Upper lobe of left lung (tissue), 6 donors: ENCODE results near the gene ATAD2B. TPM values are rescaled to one million over a fixed set of nuclear protein-coding genes. Genes with fewer than 3 reads are reported as not detected.

ENCODE experiments used
- ATAC-seq, 2 donors: fragments of 200-7000 bp; cut with Tn5 transposase; one replicate each; pipeline ENCODE4 v1.9.1; 2022; ENCODE audit warnings: mild to moderate bottlenecking in 2 of 2, moderate library complexity in 2 of 2; ENCODE audit not compliant: low FRiP score in 2 of 2
- DNase-seq, 2 donors: peaks; one replicate each; pipeline ENCODE4 v3.0.0-alpha.2; 2019 to 2020
- H3K27ac ChIP-seq, 4 donors: fragments of 200-600 bp; sonication (generic); one replicate each; pipeline ENCODE4 v1.5.1; 2016 to 2019
- H3K27me3 ChIP-seq, 4 donors: fragments of 200-600 bp; sonication (generic); one replicate each; pipeline ENCODE4 v1.5.1; 2017 to 2019
- H3K36me3 ChIP-seq, 4 donors: fragments of 200-600 bp; sonication (generic); one replicate each; pipeline ENCODE4 v1.5.1; 2016 to 2019
- H3K4me1 ChIP-seq, 4 donors: fragments of 200-600 bp; sonication (generic); one replicate each; pipeline ENCODE4 v1.5.1; 2018 to 2019
- H3K4me3 ChIP-seq, 4 donors: fragments of 200-600 bp; sonication (generic); one replicate each; pipeline ENCODE4 v1.5.1; 2017 to 2019; ENCODE audit warnings: mild to moderate bottlenecking in 2 of 4, moderate library complexity in 1 of 4
- H3K9me3 ChIP-seq, 4 donors: fragments of 200-600 bp; sonication (generic); one replicate each; pipeline ENCODE4 v1.5.1; 2018 to 2019
- EP300 ChIP-seq, 4 donors: sonication (generic); formaldehyde crosslinking; IDR thresholded peaks; one replicate each; pipeline ENCODE4 v1.5.1; 2017; ENCODE audit warnings: antibody characterized with exemption in 4 of 4, control low read depth in 2 of 4
- POLR2A ChIP-seq, 4 donors: fragments of 450-650 bp; IDR thresholded peaks; one replicate each; pipeline ENCODE4 v1.5.1; 2016 to 2017; ENCODE audit warnings: antibody characterized with exemption in 4 of 4, mild to moderate bottlenecking in 2 of 4
- POLR2AphosphoS5 ChIP-seq, 2 donors: sonication (generic); formaldehyde crosslinking; IDR thresholded peaks; one replicate each; pipeline ENCODE4 v1.5.1; 2017; ENCODE audit warnings: antibody characterized with exemption in 2 of 2
- WGBS, 2 donors: methylation state at CpG; one replicate each; pipeline ENCODE4 v1.1.5; 2017 to 2018; 5-methylcytosine and 5-hydroxymethylcytosine counted together
- total RNA-seq, 6 donors: library from RNA; depleted of rRNA in 4 of 6; stranded (reverse); fragments of >200 nt in 4 of 6; gene quantifications; one replicate each; pipeline versions ENCODE4 v1.1.0 to v1.2.1, GENCODE V29; 2016 to 2021
- TF ChIP-seq, protein P1 (sequence below), 6 experiments: fragments of 450-650 bp in 4 of 6; fragments of 200-600 bp in 2 of 6; sonication (generic) in 2 of 6; IDR thresholded peaks; one replicate each; pipeline ENCODE4 v1.5.1; 2016 to 2019; ENCODE audit warnings: antibody characterized with exemption in 6 of 6
- donor health status: DM: no; HTN: no; CAD: no; lungs with moderate emphysema.
- donor health status: DM: no; HTN: yes; CAD: no; lungs with severe emphysema.

ATAD2B gene
- total RNA-seq, 6 donors from 2014 or later: 17.8 to 51.3 (median 25.3) TPM

DNA sequence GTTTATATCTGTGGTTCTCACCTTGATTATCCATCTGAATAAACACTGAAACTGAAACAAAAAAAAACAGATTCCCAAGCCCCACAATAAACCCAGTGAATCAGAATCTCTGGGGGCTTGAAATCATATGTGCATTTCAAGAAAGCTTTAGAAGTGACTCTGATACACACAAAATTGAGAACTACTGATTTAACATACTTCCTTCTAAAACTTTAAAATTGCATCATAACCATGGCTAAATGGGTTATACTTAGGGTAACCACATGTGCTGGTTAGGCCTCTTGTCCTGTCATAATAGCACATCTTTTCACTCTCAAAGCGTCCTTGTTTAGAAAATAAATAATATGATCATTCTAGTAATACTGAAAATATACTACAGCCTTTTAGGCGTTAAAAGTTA lies 100.9 kb downstream of the ATAD2B start:
- no peaks in the 10 kb centered on the region for H3K9me3 ChIP-seq
- no peak overlapping the region for H3K27ac ChIP-seq
- WGBS, 2 donors: 77 to 87% methylated on average over 2 of the region's 2 CpGs
- ATAC-seq: no peak
- no peaks in the 10 kb centered on the region for H3K27me3 ChIP-seq
- no peak overlapping the region for H3K4me3 ChIP-seq
- TF ChIP-seq POLR2AphosphoS5 (IDR thresholded peaks at IDR 0.05) (no peak), EP300 (IDR thresholded peaks at IDR 0.05) (no peak), POLR2A (IDR thresholded peaks at IDR 0.05) (no peak)
- TF ChIP-seq, protein P1, sequence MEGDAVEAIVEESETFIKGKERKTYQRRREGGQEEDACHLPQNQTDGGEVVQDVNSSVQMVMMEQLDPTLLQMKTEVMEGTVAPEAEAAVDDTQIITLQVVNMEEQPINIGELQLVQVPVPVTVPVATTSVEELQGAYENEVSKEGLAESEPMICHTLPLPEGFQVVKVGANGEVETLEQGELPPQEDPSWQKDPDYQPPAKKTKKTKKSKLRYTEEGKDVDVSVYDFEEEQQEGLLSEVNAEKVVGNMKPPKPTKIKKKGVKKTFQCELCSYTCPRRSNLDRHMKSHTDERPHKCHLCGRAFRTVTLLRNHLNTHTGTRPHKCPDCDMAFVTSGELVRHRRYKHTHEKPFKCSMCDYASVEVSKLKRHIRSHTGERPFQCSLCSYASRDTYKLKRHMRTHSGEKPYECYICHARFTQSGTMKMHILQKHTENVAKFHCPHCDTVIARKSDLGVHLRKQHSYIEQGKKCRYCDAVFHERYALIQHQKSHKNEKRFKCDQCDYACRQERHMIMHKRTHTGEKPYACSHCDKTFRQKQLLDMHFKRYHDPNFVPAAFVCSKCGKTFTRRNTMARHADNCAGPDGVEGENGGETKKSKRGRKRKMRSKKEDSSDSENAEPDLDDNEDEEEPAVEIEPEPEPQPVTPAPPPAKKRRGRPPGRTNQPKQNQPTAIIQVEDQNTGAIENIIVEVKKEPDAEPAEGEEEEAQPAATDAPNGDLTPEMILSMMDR (IDR thresholded peaks at IDR 0.05): no peak
- peaks cover 0 to 30% (median 6%) of the 10 kb centered on the region in 4 donors for H3K36me3 ChIP-seq
- DNase-seq: no peak
- no peaks in the 10 kb centered on the region for H3K4me1 ChIP-seq

GRCh38 chr2:23824777-23825212 lies 102.1 kb downstream of the ATAD2B start:
- 20 to 28% methylated on average over 2 of the region's 2 CpGs for WGBS, 2 donors
- TF ChIP-seq, protein P1 (IDR thresholded peaks at IDR 0.05): peak; percentile 31 to 66 (median 59)
- TF ChIP-seq EP300 (IDR thresholded peaks at IDR 0.05): no peak
- DNase-seq (no peak), ATAC-seq (peak; percentile 57 to 71)
- no peak overlapping the region for H3K27ac ChIP-seq
- H3K4me1 ChIP-seq: no peaks in the 10 kb centered on the region
- no peak overlapping the region for H3K4me3 ChIP-seq
- peaks cover 0 to 30% (median 6%) of the 10 kb centered on the region in 4 donors for H3K36me3 ChIP-seq
- H3K27me3 ChIP-seq: no peaks in the 10 kb centered on the region
- no peaks in the 10 kb centered on the region for H3K9me3 ChIP-seq

- peak in 1 of 2 donors; percentile 69 for DNase-seq
- H3K27ac ChIP-seq: no peak overlapping the region
- ATAC-seq: no peak
- H3K4me3 ChIP-seq: no peak overlapping the region
- 49 to 56% methylated on average over 4 of the region's 4 CpGs for WGBS, 2 donors
- no peaks in the 10 kb centered on the region for H3K4me1 ChIP-seq
- TF ChIP-seq, protein P1 (IDR thresholded peaks at IDR 0.05): no peak
- TF ChIP-seq EP300 (IDR thresholded peaks at IDR 0.05): no peak
- TF ChIP-seq POLR2AphosphoS5 (IDR thresholded peaks at IDR 0.05): no peak
- TF ChIP-seq POLR2A (IDR thresholded peaks at IDR 0.05): no peak
- no peaks in the 10 kb centered on the region for H3K9me3 ChIP-seq
- H3K27me3 ChIP-seq: no peaks in the 10 kb centered on the region
- H3K36me3 ChIP-seq: peaks cover 0 to 30% (median 6%) of the 10 kb centered on the region in 4 donors
Measured at GRCh38 chr2:23823863-23824262, 103.1 kb downstream of the ATAD2B start.

GRCh38 chr2:23814963-23815362 lies 112.0 kb downstream of the ATAD2B start:
- Histone ChIP-seq H3K36me3 (peaks cover 0 to 15% (median 8%) of the 10 kb centered on the region in 4 donors), H3K27ac (no peak overlapping the region), H3K27me3 (no peaks in the 10 kb centered on the region), H3K4me1 (no peaks in the 10 kb centered on the region), H3K9me3 (no peaks in the 10 kb centered on the region), H3K4me3 (no peak overlapping the region)
- TF ChIP-seq EP300 (IDR thresholded peaks at IDR 0.05): no peak
- no peak for TF ChIP-seq POLR2AphosphoS5 (IDR thresholded peaks at IDR 0.05)
- TF ChIP-seq, protein P1 (IDR thresholded peaks at IDR 0.05): no peak
- no peak for TF ChIP-seq POLR2A (IDR thresholded peaks at IDR 0.05)
- 87 to 98% methylated on average over 2 of the region's 2 CpGs for WGBS, 2 donors
- ATAC-seq (no peak), DNase-seq (no peak)

DNA sequence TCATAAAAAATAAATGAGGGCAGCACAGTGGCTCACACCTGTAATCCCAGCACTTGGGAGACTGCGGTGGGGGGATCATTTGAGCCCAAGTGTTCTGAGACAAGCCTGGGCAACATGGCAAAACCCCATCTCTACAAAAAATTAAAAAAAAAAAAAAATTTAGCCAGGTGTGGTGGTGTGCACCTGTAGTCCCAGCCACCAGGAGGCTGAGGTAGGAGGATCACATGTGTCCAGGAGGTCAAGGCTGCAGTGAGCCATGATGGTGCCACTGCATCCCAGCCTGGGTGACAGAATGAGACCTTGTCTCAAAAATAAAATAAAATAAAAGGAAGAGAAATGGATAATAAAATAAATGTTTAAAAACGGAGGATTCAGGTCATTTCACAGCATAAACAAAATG lies 113.5 kb downstream of the ATAD2B start:
- H3K4me3 ChIP-seq: no peak overlapping the region
- WGBS, 2 donors: 95 to 100% methylated on average over 2 of the region's 2 CpGs
- no peaks in the 10 kb centered on the region for H3K27me3 ChIP-seq
- no peaks in the 10 kb centered on the region for H3K4me1 ChIP-seq
- ATAC-seq (no peak), DNase-seq (no peak)
- TF ChIP-seq, protein P1 (IDR thresholded peaks at IDR 0.05): no peak
- TF ChIP-seq POLR2AphosphoS5 (IDR thresholded peaks at IDR 0.05) (no peak), POLR2A (IDR thresholded peaks at IDR 0.05) (no peak), EP300 (IDR thresholded peaks at IDR 0.05) (no peak)
- H3K27ac ChIP-seq: no peak overlapping the region
- no peaks in the 10 kb centered on the region for H3K9me3 ChIP-seq
- H3K36me3 ChIP-seq: peaks cover 3 to 30% (median 14%) of the 10 kb centered on the region in 4 donors
